Endodermal cell (in vitro differentiated cells): Measurements from ENCODE around the gene SOX6. TPM values are rescaled to one million over a fixed set of nuclear protein-coding genes. Genes with fewer than 3 reads are reported as not detected.

Experiments
- DNase-seq: peaks from one replicate; pipeline ENCODE4 v3.0.0-alpha.2; 2017
- H3K27ac ChIP-seq: 2 replicates; pipeline ENCODE4 v1.5.1; 2013; ENCODE audit warnings: mild to moderate bottlenecking, low read depth, low read length, moderate library complexity
- H3K27me3 ChIP-seq: 2 replicates; pipeline ENCODE4 v1.6.1; 2013; ENCODE audit warnings: mild to moderate bottlenecking, low read length, moderate library complexity; ENCODE audit not compliant: insufficient read depth, control insufficient read depth, poor library complexity, severe bottlenecking
- H3K36me3 ChIP-seq: 2 replicates; pipeline ENCODE4 v1.7.0; 2013; ENCODE audit warnings: mild to moderate bottlenecking, low read length, moderate library complexity; ENCODE audit not compliant: control insufficient read depth, insufficient read depth
- H3K4me1 ChIP-seq: one replicate; pipeline ENCODE4 v1.7.0; 2013; ENCODE audit warnings: low read length; ENCODE audit not compliant: control insufficient read depth, insufficient read depth
- H3K4me3 ChIP-seq: 2 replicates; pipeline ENCODE4 v1.5.1; 2013; ENCODE audit warnings: mild to moderate bottlenecking, low read length, moderate library complexity
- H3K9ac ChIP-seq: 2 replicates; pipeline ENCODE4 v1.6.1; 2013; ENCODE audit warnings: mild to moderate bottlenecking, low read length, moderate library complexity; ENCODE audit not compliant: poor library complexity, severe bottlenecking; ENCODE audit errors: extremely low read depth
- H3K9me3 ChIP-seq: 2 replicates; pipeline ENCODE4 v1.6.1; 2013; ENCODE audit warnings: mild to moderate bottlenecking, low read length, moderate library complexity; ENCODE audit not compliant: control insufficient read depth
- H3K27ac Mint-ChIP-seq: 2 replicates; pipeline ENCODE4 v1.8.0; 2020; ENCODE audit warnings: mixed read lengths
- H3K27me3 Mint-ChIP-seq: 2 replicates; pipeline ENCODE4 v1.8.0; 2021; ENCODE audit warnings: mild to moderate bottlenecking, mixed read lengths; ENCODE audit not compliant: insufficient read depth
- H3K36me3 Mint-ChIP-seq: 2 replicates; pipeline ENCODE4 v1.8.0; 2020; ENCODE audit warnings: low read depth, mixed read lengths
- H3K4me1 Mint-ChIP-seq: 2 replicates; pipeline ENCODE4 v1.8.0; 2020; ENCODE audit warnings: mixed read lengths
- H3K4me3 Mint-ChIP-seq: 2 replicates; pipeline ENCODE4 v1.8.0; 2020; ENCODE audit warnings: mild to moderate bottlenecking, moderate library complexity, mixed read lengths
- H3K9me3 Mint-ChIP-seq: 2 replicates; pipeline ENCODE4 v1.8.0; 2020; ENCODE audit warnings: mild to moderate bottlenecking, mixed read lengths
- WGBS, 2 experiments: methylation state at CpG; one replicate each; pipeline versions ENCODE4 v1.1.5 to v1.1.7; 2013; ENCODE audit warnings: missing lambda C conversion rate in 2 of 2, mixed read lengths in 1 of 2; ENCODE audit not compliant: insufficient coverage in 1 of 2, insufficient read length in 1 of 2; 5-methylcytosine and 5-hydroxymethylcytosine counted together
- total RNA-seq, 2 donors: library from RNA; stranded (reverse); fragmentation: NEBNext Ultra II Directional in 1 of 2; extraction: Animal tissue kit (Norgen Biotek cat#: 25700) in 1 of 2; gene quantifications; 2 replicates in 1 of 2; 3 replicates in 1 of 2; pipeline ENCODE4 v1.2.1, GENCODE V29; 2021
- TF ChIP-seq, protein P1 (sequence below): fragments of 200-600 bp; sonication (generic); conservative IDR thresholded peaks from 2 replicates; pipeline ENCODE4 v1.5.0; 2021; ENCODE audit warnings: antibody characterized with exemption, mild to moderate bottlenecking

SOX6 gene
- total RNA-seq, 2 donors from 2014 or later = 0.13 to 0.20 TPM

DNA sequence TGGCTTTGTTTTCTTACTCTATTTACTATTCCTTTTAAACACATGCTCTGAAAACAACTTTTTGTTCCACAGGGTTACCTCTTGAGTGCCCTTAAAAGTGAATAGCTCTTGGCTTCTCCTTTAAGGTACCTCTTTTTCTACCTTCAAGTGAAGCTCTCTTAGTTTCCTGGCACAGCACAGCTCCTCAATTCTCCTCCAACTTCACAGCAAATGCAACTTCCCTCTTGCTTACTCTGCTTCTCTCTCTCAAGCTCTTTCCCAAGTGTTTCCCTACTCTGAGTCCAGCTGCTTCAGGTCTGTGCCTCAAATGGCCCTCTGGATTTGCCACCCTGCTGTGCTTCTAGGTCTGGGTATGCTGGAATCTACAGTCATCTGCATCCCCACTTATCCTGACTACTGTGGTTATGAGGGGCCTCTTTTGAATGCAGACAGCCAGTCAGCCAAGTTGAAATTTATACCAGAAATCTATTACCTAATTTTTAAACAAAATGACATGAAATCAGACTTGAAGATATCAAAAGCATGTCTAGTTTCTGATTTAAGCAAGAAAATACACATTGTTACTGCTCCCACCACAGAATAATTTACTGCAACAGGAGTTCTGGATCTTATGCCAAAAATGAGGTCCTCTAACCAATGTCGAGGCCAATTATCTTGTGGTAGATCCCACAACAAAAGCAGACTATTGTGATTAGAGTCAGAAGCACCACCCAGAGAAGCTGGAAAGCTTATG is 371.1 kb downstream of the SOX6 start:
- Mint-ChIP-seq H3K4me1 (no peaks in the 10 kb centered on the region), H3K36me3 (no peaks in the 10 kb centered on the region), H3K4me3 (no peak overlapping the region), H3K9me3 (no peaks in the 10 kb centered on the region), H3K27ac (no peak overlapping the region), H3K27me3 (peaks cover 39% of the 10 kb centered on the region)
- TF ChIP-seq, protein P1, sequence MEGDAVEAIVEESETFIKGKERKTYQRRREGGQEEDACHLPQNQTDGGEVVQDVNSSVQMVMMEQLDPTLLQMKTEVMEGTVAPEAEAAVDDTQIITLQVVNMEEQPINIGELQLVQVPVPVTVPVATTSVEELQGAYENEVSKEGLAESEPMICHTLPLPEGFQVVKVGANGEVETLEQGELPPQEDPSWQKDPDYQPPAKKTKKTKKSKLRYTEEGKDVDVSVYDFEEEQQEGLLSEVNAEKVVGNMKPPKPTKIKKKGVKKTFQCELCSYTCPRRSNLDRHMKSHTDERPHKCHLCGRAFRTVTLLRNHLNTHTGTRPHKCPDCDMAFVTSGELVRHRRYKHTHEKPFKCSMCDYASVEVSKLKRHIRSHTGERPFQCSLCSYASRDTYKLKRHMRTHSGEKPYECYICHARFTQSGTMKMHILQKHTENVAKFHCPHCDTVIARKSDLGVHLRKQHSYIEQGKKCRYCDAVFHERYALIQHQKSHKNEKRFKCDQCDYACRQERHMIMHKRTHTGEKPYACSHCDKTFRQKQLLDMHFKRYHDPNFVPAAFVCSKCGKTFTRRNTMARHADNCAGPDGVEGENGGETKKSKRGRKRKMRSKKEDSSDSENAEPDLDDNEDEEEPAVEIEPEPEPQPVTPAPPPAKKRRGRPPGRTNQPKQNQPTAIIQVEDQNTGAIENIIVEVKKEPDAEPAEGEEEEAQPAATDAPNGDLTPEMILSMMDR = no peak
- 92 to 100% methylated on average over 1 of the region's 1 CpG for WGBS, 2 experiments
- Histone ChIP-seq H3K36me3 (no peaks in the 10 kb centered on the region), H3K4me1 (no peaks in the 10 kb centered on the region), H3K9ac (no peak overlapping the region), H3K9me3 (no peaks in the 10 kb centered on the region), H3K27me3 (peaks cover 8% of the 10 kb centered on the region), H3K27ac (no peak overlapping the region), H3K4me3 (no peak overlapping the region)
- no peak for DNase-seq

DNA sequence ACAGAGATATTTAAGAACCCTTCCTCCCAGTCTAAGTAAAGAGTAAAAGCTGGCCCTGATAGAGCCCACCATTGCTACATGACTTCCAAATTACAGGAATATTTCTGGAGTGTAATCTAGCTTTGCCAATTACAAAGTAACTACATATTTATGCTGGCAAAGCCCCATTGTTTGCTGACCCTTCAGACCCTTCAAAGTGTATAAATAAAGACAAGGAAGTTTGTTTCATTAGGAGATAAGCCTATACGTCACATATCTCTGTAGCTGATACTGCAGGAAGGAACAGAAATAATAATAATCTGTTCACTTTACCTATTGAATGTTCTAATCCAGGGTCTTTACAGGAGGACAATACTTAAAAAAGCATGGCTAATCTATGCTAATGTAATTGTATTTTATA is 375.1 kb downstream of the SOX6 start:
- Histone ChIP-seq H3K36me3 (no peaks in the 10 kb centered on the region), H3K9ac (no peak overlapping the region), H3K9me3 (no peaks in the 10 kb centered on the region), H3K4me1 (no peaks in the 10 kb centered on the region), H3K4me3 (no peak overlapping the region), H3K27ac (no peak overlapping the region), H3K27me3 (no peaks in the 10 kb centered on the region)
- 67% methylated on average over 1 of the region's 1 CpG; no CpG with 5 or more reads in 1 of the 2 experiments for WGBS, 2 experiments
- TF ChIP-seq, protein P1 = no peak
- Mint-ChIP-seq H3K9me3 (no peaks in the 10 kb centered on the region), H3K4me3 (no peak overlapping the region), H3K27me3 (peaks cover 10% of the 10 kb centered on the region), H3K36me3 (no peaks in the 10 kb centered on the region), H3K4me1 (no peaks in the 10 kb centered on the region), H3K27ac (no peak overlapping the region)
- DNase-seq = no peak

DNA sequence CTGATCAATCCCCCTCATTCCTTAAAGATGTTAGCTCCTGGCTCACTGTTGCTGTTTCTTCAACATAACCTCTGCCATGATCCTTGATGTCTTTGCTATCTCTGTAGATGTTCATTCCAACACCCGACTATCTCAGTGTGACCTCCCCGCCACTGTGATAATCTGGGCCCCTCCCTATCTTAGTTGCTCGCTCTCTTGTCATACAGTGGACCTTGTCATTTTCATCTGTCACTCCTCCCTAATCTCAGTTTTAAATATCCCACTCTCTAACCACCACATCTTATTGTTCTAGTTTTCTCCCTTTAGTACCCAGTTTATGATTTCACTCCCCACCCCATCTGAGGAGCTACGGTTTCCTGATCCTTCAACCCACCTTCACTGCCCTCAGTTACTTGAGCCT is 379.2 kb downstream of the SOX6 start:
- no peak overlapping the region for H3K4me3 ChIP-seq
- Mint-ChIP-seq H3K36me3 (no peaks in the 10 kb centered on the region), H3K27ac (no peak overlapping the region), H3K4me3 (no peak overlapping the region), H3K27me3 (no peaks in the 10 kb centered on the region), H3K4me1 (no peaks in the 10 kb centered on the region), H3K9me3 (no peaks in the 10 kb centered on the region)
- no peaks in the 10 kb centered on the region for H3K36me3 ChIP-seq
- DNase-seq = no peak
- H3K27me3 ChIP-seq = no peaks in the 10 kb centered on the region
- no peaks in the 10 kb centered on the region for H3K9me3 ChIP-seq
- TF ChIP-seq, protein P1 = no peak
- 78 to 84% methylated on average over 4 of the region's 4 CpGs for WGBS, 2 experiments
- H3K4me1 ChIP-seq = no peaks in the 10 kb centered on the region
- H3K9ac ChIP-seq = no peak overlapping the region
- no peak overlapping the region for H3K27ac ChIP-seq
